GM12878 (cell line): ENCODE data around the gene HTT-AS. TPM values are rescaled to one million over a fixed set of nuclear protein-coding genes. Genes with fewer than 3 reads are reported as not detected.

Experiments used
- BCL11A ChIP-seq: IDR thresholded peaks from 2 replicates; pipeline ENCODE4 v1.6.1; 2011; ENCODE audit warnings: low read depth, low read length
- BMI1 ChIP-seq: fragments of 450-650 bp; IDR thresholded peaks from 2 replicates; pipeline ENCODE4 v1.6.1; 2016; ENCODE audit warnings: mild to moderate bottlenecking, moderate library complexity, borderline replicate concordance
- CHD4 ChIP-seq: fragments of 200-600 bp; sonication (generic); IDR thresholded peaks from 2 replicates; pipeline ENCODE4 v1.6.1; 2016; ENCODE audit warnings: mild to moderate bottlenecking
- DPF2 ChIP-seq: fragments of 450-650 bp; IDR thresholded peaks from 2 replicates; pipeline ENCODE4 v1.6.1; 2017; ENCODE audit warnings: mild to moderate bottlenecking
- POLR2AphosphoS5 ChIP-seq: IDR thresholded peaks from 2 replicates; pipeline ENCODE4 v1.6.1; 2011; ENCODE audit warnings: mild to moderate bottlenecking, low read length, inconsistent platforms
- SMC3 ChIP-seq: IDR thresholded peaks from 2 replicates; pipeline ENCODE4 v1.6.1; 2011; ENCODE audit warnings: low read length, improper control_type of control experiment, borderline replicate concordance
- SUPT20H ChIP-seq: IDR thresholded peaks from 2 replicates; pipeline ENCODE4 v1.6.1; 2011; ENCODE audit warnings: low read depth, mild to moderate bottlenecking, low read length, moderate library complexity, borderline replicate concordance; ENCODE audit not compliant: control insufficient read depth
- WRNIP1 ChIP-seq: IDR thresholded peaks from 2 replicates; pipeline ENCODE4 v1.6.1; 2011; ENCODE audit warnings: low read depth, low read length, improper control_type of control experiment, borderline replicate concordance
- ZSCAN29 ChIP-seq: fragments of 450-650 bp; IDR thresholded peaks from 2 replicates; pipeline ENCODE4 v1.6.1; 2017; ENCODE audit warnings: mild to moderate bottlenecking, moderate library complexity
- polyA plus RNA-seq, 11 experiments: library from polyadenylated mRNA; depleted of rRNA in 4 of 11; unstranded in 6 of 11; stranded (reverse) in 5 of 11; fragments of >200 nt; fragmentation: Nextera tagmentation in 4 of 11; fragmentation: Illumina TruSeq in 1 of 11; extraction: Ambion mirVana in 4 of 11; extraction: Trizol in 1 of 11; gene quantifications; 1 replicate in 1 of 11; 2 replicates in 10 of 11; pipeline versions ENCODE4 v1.2.1 to v1.2.3, GENCODE V29; 2011 to 2016; ENCODE audit warnings: inconsistent platforms in 2 of 11, missing spikeins in 2 of 11, low read depth in 1 of 11
- total RNA-seq, 4 experiments: library from RNA; depleted of rRNA in 3 of 4; stranded (reverse); fragments of >200 nt in 3 of 4; fragmentation: Illumina TruSeq in 1 of 4; extraction: Trizol in 1 of 4; gene quantifications; 2 replicates each; pipeline versions ENCODE4 v1.2.1 to v1.2.3, GENCODE V29; 2013 to 2021
- TF ChIP-seq, protein P1 (sequence below): fragments of 450-650 bp; conservative IDR thresholded peaks from 2 replicates; pipeline ENCODE4 v1.6.1; 2017; ENCODE audit warnings: mild to moderate bottlenecking, moderate library complexity
- TF ChIP-seq, protein P2 (sequence below): IDR thresholded peaks from 2 replicates; pipeline ENCODE4 v1.6.1; 2012; ENCODE audit warnings: low read depth, low read length, improper control_type of control experiment

HTT-AS gene
- total and polyA plus RNA-seq, 10 of the 15 experiments (the other 5 are each of a cell fraction or from before 2014, with no cell fraction given), result not detected

DNA sequence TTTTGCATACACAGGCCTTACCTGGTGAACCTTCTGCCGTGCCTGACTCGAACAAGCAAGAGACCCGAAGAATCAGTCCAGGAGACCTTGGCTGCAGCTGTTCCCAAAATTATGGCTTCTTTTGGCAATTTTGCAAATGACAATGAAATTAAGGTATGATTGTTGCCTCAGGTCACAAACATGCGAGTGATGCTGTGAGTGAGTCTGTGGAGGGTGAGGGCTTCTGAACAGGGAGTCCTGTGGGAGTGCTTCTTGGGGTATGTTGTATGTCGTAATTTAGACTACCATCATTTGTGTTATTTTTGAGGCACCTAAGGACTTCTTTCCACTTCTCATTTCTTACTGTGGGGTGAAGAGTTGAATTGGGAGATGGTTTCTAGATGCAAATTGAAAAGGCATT, 32.9 kb upstream of the HTT-AS start (continued):
- TF ChIP-seq, protein P1, sequence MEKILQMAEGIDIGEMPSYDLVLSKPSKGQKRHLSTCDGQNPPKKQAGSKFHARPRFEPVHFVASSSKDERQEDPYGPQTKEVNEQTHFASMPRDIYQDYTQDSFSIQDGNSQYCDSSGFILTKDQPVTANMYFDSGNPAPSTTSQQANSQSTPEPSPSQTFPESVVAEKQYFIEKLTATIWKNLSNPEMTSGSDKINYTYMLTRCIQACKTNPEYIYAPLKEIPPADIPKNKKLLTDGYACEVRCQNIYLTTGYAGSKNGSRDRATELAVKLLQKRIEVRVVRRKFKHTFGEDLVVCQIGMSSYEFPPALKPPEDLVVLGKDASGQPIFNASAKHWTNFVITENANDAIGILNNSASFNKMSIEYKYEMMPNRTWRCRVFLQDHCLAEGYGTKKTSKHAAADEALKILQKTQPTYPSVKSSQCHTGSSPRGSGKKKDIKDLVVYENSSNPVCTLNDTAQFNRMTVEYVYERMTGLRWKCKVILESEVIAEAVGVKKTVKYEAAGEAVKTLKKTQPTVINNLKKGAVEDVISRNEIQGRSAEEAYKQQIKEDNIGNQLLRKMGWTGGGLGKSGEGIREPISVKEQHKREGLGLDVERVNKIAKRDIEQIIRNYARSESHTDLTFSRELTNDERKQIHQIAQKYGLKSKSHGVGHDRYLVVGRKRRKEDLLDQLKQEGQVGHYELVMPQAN, result no peak
- TF ChIP-seq SMC3, result no peak
- TF ChIP-seq, protein P2, sequence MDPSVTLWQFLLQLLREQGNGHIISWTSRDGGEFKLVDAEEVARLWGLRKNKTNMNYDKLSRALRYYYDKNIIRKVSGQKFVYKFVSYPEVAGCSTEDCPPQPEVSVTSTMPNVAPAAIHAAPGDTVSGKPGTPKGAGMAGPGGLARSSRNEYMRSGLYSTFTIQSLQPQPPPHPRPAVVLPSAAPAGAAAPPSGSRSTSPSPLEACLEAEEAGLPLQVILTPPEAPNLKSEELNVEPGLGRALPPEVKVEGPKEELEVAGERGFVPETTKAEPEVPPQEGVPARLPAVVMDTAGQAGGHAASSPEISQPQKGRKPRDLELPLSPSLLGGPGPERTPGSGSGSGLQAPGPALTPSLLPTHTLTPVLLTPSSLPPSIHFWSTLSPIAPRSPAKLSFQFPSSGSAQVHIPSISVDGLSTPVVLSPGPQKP, result no peak
- no peak for TF ChIP-seq WRNIP1
- TF ChIP-seq POLR2AphosphoS5, result no peak
- TF ChIP-seq BMI1, result no peak
- no peak for TF ChIP-seq CHD4
- TF ChIP-seq BCL11A, result no peak
- TF ChIP-seq SUPT20H, result no peak
- no peak for TF ChIP-seq ZSCAN29
- TF ChIP-seq DPF2, result no peak
